ENCODE measurements around the gene FSTL4. TPM values are rescaled to one million over a fixed set of nuclear protein-coding genes. Genes with fewer than 3 reads are reported as not detected.

FSTL4 gene
- total RNA-seq, 1 donor from 2014 or later = 0.67 TPM

DNA sequence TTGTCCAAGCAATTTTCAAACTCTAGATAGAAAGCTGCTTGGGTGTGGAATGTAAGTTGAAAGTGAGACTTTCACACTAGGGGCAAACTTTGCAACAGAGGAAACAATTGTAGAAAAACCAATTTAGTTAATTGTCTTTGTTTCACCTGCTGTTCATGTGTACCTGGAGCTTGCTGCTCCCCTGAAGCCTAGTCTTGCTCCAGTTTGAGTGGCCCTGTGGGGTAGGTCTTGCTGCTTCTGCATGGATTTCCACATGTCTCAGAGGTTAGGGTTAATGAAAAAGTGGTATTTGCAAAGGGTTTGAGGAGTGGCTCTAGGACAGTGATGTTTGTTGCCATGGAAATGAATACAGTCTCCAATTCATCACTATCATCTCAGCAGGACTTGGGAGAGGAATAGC lies 182.2 kb downstream of the FSTL4 start:
- DNase-seq (no peak), ATAC-seq (no peak)
- TF ChIP-seq, protein P1, sequence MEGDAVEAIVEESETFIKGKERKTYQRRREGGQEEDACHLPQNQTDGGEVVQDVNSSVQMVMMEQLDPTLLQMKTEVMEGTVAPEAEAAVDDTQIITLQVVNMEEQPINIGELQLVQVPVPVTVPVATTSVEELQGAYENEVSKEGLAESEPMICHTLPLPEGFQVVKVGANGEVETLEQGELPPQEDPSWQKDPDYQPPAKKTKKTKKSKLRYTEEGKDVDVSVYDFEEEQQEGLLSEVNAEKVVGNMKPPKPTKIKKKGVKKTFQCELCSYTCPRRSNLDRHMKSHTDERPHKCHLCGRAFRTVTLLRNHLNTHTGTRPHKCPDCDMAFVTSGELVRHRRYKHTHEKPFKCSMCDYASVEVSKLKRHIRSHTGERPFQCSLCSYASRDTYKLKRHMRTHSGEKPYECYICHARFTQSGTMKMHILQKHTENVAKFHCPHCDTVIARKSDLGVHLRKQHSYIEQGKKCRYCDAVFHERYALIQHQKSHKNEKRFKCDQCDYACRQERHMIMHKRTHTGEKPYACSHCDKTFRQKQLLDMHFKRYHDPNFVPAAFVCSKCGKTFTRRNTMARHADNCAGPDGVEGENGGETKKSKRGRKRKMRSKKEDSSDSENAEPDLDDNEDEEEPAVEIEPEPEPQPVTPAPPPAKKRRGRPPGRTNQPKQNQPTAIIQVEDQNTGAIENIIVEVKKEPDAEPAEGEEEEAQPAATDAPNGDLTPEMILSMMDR (IDR thresholded peaks at IDR 0.05) = no peak
- no peaks in the 10 kb centered on the region for H3K9me3 ChIP-seq
- H3K27ac ChIP-seq = no peak overlapping the region
- H3K4me1 ChIP-seq = no peaks in the 10 kb centered on the region
- H3K36me3 ChIP-seq = no peaks in the 10 kb centered on the region
- no peak overlapping the region for H3K4me3 ChIP-seq
- intact Hi-C loops (cut with DNase I) = no loop called here
- no peaks in the 10 kb centered on the region for H3K27me3 ChIP-seq

DNA sequence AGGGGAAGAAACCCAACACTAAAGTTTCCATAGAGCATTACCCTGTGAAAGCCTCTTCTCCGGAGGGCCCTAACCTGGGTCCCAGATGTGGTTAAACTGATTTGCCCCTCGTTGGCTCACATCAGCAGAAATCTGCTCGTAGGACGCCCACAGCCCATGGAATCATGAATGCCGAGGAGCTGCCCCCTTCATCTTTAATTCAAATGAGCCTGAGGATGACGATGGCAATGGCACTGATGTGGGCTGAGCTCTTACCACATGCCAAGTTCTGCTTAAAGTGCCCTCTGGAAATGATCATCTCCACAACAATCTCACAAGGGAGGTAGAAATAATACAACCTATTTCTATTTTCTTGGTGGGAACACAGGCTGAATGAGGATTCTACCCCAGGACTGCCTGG lies 183.3 kb downstream of the FSTL4 start:
- TF ChIP-seq, protein P1 (IDR thresholded peaks at IDR 0.05) = no peak

DNA sequence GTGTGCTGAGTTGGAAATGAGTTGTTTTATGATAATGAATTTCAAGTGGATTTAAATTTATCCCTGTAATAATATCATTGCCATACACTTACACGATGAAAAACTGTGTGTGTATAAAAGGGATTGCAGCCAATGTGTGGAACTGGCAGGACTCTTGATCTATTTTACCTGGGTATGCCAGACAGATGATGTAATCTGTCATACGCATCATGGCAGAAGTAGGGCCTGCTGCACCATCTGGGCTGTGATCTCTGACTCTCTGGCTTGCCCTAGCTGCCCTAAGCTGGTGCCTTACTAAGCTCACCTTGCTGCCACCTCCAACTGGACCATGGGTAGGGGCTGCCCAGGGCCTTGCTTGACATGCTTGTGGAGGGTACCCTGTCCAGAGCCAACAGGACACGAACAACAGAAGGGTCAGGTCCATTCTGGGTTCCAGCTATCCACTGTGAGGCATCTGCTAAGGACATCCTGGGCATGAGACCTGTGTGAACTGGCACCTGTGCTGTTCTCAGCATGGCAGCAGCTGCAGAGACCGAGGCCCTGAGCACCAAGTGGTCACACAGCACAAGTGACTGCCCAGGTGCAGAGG lies 184.2 kb downstream of the FSTL4 start:
- TF ChIP-seq, protein P1 (IDR thresholded peaks at IDR 0.05) = no peak
- H3K36me3 ChIP-seq = no peaks in the 10 kb centered on the region
- no peaks in the 10 kb centered on the region for H3K9me3 ChIP-seq
- DNase-seq (no peak), ATAC-seq (no peak)
- H3K27ac ChIP-seq = no peak overlapping the region
- no peaks in the 10 kb centered on the region for H3K4me1 ChIP-seq
- H3K27me3 ChIP-seq = no peaks in the 10 kb centered on the region
- intact Hi-C loops (cut with DNase I) = no loop called here
- no peak overlapping the region for H3K4me3 ChIP-seq

More for the DNA sequence above, 183.3 kb downstream of the FSTL4 start:
- no peak overlapping the region for H3K4me3 ChIP-seq
- no peaks in the 10 kb centered on the region for H3K9me3 ChIP-seq
- DNase-seq = no peak
- no peak for ATAC-seq
- no peaks in the 10 kb centered on the region for H3K27me3 ChIP-seq
- no peak overlapping the region for H3K27ac ChIP-seq
- no peaks in the 10 kb centered on the region for H3K36me3 ChIP-seq
- intact Hi-C loops (cut with DNase I) = no loop called here
- H3K4me1 ChIP-seq = no peaks in the 10 kb centered on the region

DNA sequence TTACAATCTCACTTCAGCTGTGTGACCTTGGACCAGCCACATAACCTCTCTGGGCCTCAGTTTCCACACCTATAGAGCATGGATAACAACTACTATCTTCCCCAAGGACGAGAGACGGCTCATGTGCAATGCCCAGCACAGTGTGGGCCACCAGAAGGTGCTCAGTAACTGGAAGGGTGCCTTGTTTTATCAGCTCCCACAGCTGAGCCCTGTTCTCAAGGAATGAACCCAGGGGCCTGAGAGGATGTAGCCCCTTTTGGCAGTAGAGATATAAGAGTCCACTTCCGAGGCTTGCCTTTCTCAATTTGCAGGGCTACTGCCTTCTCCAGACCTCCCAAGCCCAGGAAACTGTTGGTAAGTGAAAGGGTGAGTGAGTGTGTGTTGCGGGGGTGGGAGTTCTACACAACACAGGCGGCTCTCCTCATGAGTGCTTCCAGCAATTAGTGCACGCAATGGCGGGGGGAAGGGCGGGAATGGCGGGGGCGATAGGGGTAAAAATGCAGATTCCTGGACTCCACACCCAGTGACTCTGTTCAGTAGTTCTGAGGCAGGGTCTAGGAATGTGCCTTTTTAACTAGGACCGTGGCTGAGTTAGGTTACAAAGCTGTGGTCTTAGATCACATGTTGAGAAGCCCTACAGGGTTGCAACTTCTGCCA lies 185.1 kb downstream of the FSTL4 start:
- Histone ChIP-seq H3K4me3 (no peak overlapping the region), H3K36me3 (no peaks in the 10 kb centered on the region), H3K27me3 (no peaks in the 10 kb centered on the region), H3K4me1 (no peaks in the 10 kb centered on the region), H3K9me3 (no peaks in the 10 kb centered on the region), H3K27ac (no peak overlapping the region)
- TF ChIP-seq, protein P1 (IDR thresholded peaks at IDR 0.05) = no peak
- ATAC-seq = no peak
- DNase-seq = peak; percentile 60
- intact Hi-C loops (cut with DNase I) = no loop called here

DNA sequence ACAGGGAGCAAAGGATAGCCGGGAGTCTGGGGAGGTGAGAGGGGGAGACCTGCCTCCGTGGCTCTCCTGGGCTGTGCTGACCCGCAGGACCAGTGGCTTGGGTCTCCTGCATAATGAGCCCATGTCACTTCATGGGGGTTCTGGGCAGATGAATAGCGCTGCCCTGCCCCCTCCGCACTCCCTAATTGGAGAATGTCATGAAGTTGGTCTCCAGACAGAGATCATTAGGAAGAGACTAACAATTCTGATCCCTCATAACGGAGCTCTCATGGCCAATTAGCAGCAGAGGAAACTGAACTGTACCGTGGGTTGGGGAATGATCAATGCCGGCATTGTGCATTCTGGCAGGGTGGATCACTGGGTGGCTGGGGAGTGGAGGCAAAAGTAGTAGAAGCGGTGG lies 186.1 kb downstream of the FSTL4 start:
- ATAC-seq (no peak), DNase-seq (no peak)
- Histone ChIP-seq H3K4me1 (no peaks in the 10 kb centered on the region), H3K27me3 (no peaks in the 10 kb centered on the region), H3K36me3 (no peaks in the 10 kb centered on the region), H3K9me3 (no peaks in the 10 kb centered on the region), H3K27ac (no peak overlapping the region), H3K4me3 (no peak overlapping the region)
- intact Hi-C loops (cut with DNase I) = no loop called here
- TF ChIP-seq, protein P1 (IDR thresholded peaks at IDR 0.05) = no peak
